ENCODE measurements around the gene ARRDC4.

The ARRDC4 gene

DNA sequence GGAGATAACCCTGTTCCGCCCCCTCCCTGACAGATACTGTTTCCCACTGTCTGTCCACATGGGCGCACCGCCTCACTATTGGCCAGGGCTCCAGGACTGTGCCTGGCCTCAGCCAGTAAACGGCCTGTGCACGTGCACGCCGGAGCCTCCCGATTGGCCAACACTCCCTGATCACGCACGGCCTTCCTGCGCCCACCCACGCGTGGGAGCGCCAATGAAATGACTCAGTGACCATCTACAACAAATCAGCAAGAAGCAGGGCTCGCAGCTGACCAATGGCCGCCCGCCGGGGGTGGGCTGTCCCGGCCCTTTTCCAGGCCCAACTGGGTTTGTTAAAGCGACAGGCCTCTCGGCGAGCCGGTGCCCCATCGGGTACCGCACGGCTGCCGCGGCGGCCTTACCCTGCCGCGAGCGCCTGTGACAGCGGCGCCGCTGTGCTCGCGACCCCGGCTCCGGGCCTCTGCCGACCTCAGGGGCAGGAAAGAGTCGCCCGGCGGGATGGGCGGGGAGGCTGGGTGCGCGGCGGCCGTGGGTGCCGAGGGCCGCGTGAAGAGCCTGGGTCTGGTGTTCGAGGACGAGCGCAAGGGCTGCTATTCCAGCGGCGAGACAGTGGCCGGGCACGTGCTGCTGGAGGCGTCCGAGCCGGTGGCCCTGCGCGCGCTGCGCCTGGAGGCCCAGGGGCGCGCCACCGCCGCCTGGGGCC is at the start of gene ARRDC4:
ARRDC4 (plus strand) TSS at position 340 of the 703 bp plus-strand sequence; CDS start at position 499, 159 bp downstream.
- Histone ChIP-seq H3K9ac (ENCODE audit: low read depth, low read length) (peak within 1 kb of the TSS; percentile 67), H3K4me1 (ENCODE audit: insufficient read depth, low read length) (no peaks in the 10 kb centered on the region), H3K9me3 (ENCODE audit: control insufficient read depth, insufficient read depth, low read length) (no peaks in the 10 kb centered on the region), H3K36me3 (ENCODE audit: insufficient read depth, low read length) (no peaks in the 10 kb centered on the region)

GRCh38 chr15:97914711-97915110 is 45.8 kb upstream of the ARRDC4 start:
- Histone ChIP-seq H3K36me3 (ENCODE audit: insufficient read depth, low read length) (no peaks in the 10 kb centered on the region), H3K9me3 (ENCODE audit: control insufficient read depth, insufficient read depth, low read length) (no peaks in the 10 kb centered on the region), H3K4me1 (ENCODE audit: insufficient read depth, low read length) (no peaks in the 10 kb centered on the region), H3K9ac (ENCODE audit: low read depth, low read length) (no peak overlapping the region)

GRCh38 chr15:97915261-97915660 is 45.2 kb upstream of the ARRDC4 start:
- H3K9ac ChIP-seq (ENCODE audit: low read depth, low read length) = no peak overlapping the region

DNA sequence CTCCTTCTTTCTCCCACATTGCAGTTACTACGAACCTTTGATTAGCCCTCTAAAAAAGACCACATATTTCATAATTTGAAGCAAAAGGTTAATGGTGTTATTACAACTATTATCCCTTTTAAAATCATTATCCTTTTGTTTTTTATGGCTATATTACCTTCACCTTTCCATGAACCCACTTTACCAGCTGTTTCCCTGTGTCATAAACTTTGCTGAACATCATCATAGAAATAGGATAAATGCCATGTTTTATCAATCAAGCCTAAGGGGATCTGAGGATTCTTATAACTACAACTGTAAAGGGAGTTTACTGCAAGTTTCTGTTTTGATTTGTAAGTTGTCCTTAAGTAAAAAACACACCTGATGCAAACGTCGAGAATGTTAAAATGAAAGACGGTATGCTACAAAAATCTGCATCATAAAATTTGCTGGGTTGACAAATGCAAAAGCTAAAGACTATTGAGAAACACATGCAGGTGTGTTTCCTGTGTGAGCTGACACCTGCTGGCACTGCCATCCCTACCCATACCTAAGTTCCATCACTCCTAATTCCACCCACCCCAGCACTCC is 39.1 kb upstream of the ARRDC4 start:
- H3K36me3 ChIP-seq (ENCODE audit: insufficient read depth, low read length) = no peaks in the 10 kb centered on the region
- no peak overlapping the region for H3K9ac ChIP-seq (ENCODE audit: low read depth, low read length)
- no peaks in the 10 kb centered on the region for H3K4me1 ChIP-seq (ENCODE audit: insufficient read depth, low read length)
- no peaks in the 10 kb centered on the region for H3K9me3 ChIP-seq (ENCODE audit: control insufficient read depth, insufficient read depth, low read length)

More at GRCh38 chr15:97915261-97915660, 45.2 kb upstream of the ARRDC4 start:
- H3K36me3 ChIP-seq (ENCODE audit: insufficient read depth, low read length) = no peaks in the 10 kb centered on the region
- no peaks in the 10 kb centered on the region for H3K4me1 ChIP-seq (ENCODE audit: insufficient read depth, low read length)
- H3K9me3 ChIP-seq (ENCODE audit: control insufficient read depth, insufficient read depth, low read length) = no peaks in the 10 kb centered on the region

DNA sequence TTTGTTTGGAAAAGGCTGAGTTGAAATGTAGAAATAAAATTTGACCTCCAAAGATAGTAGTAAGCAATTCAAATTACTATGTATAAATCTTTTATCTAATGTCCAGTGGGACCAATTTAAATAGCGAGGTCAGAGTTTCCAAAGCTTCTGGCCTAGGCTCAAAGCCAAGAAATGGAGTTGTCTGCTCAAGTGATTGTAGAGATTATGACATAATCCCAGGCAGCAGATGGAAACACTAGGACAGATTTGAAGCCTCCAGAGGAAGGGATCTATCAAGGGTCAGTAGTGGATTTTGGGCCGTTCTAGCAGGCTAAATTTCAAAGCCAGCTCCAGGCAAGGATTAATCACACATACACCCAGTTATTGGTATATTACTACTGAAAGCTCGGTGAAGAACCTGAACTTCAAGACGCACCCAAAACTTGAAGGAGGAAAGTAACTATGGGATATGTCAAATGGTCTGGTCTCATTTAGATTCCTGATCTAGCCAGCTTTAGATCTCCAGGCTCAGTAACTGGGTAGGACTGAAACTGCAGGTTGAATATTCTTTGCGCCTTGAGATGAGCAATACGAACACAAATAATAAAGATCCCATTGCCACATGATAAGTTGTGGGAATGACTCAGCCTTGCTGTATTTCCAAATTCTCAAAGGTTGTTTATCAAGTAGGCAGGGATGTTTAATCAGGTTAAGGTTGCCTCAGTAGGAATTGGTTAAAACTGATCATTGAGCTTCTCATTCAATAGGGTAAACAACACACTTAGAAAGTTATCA is 30.9 kb upstream of the ARRDC4 start:
- Histone ChIP-seq H3K36me3 (ENCODE audit: insufficient read depth, low read length) (no peaks in the 10 kb centered on the region), H3K4me1 (ENCODE audit: insufficient read depth, low read length) (no peaks in the 10 kb centered on the region), H3K9me3 (ENCODE audit: control insufficient read depth, insufficient read depth, low read length) (no peaks in the 10 kb centered on the region), H3K9ac (ENCODE audit: low read depth, low read length) (no peak overlapping the region)

DNA sequence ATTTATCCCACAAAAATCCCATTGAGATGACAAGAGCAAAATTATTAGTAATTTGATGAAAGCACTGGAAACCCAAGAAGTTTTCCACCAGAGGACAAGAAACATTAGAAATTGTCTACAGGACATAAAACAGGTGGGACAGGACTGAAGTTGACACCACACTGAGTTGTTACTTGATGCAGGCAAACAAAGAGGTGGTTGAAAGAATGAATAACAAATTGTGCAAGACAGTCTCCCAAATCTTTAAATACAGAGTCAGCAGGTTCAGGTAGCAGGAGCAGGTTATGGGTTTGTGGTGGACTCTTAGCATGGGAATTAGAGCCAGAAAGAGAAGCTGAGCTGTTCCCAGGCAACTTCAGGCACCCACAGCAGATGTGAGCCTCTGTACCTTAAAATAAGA is 30.3 kb upstream of the ARRDC4 start:
- Histone ChIP-seq H3K4me1 (ENCODE audit: insufficient read depth, low read length) (no peaks in the 10 kb centered on the region), H3K9ac (ENCODE audit: low read depth, low read length) (no peak overlapping the region), H3K36me3 (ENCODE audit: insufficient read depth, low read length) (no peaks in the 10 kb centered on the region), H3K9me3 (ENCODE audit: control insufficient read depth, insufficient read depth, low read length) (no peaks in the 10 kb centered on the region)

GRCh38 chr15:97931314-97931713 is 29.2 kb upstream of the ARRDC4 start:
- Histone ChIP-seq H3K4me1 (ENCODE audit: insufficient read depth, low read length) (no peaks in the 10 kb centered on the region), H3K9me3 (ENCODE audit: control insufficient read depth, insufficient read depth, low read length) (no peaks in the 10 kb centered on the region), H3K9ac (ENCODE audit: low read depth, low read length) (no peak overlapping the region), H3K36me3 (ENCODE audit: insufficient read depth, low read length) (no peaks in the 10 kb centered on the region)

DNA sequence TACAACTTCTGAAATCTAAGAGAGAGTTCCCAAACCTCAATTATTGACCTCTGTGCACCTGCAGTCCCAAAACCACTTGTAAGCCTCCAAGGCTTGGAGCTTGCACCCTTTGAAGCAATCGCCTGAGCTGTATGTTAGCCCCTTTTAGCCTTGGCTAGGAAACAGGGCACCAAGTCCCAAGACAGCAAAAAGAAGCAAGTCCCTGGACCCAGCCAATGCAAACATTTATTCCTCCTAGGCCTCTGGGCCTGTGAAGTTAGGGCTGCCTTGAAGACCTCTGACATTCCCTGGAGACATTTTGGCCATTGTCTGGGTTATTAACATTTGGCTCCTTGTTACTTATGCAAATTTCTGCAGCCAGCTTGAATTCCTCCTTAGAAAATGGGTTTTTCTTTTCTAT is 26.9 kb upstream of the ARRDC4 start:
- Histone ChIP-seq H3K9ac (ENCODE audit: low read depth, low read length) (no peak overlapping the region), H3K9me3 (ENCODE audit: control insufficient read depth, insufficient read depth, low read length) (no peaks in the 10 kb centered on the region), H3K36me3 (ENCODE audit: insufficient read depth, low read length) (no peaks in the 10 kb centered on the region), H3K4me1 (ENCODE audit: insufficient read depth, low read length) (no peaks in the 10 kb centered on the region)

DNA sequence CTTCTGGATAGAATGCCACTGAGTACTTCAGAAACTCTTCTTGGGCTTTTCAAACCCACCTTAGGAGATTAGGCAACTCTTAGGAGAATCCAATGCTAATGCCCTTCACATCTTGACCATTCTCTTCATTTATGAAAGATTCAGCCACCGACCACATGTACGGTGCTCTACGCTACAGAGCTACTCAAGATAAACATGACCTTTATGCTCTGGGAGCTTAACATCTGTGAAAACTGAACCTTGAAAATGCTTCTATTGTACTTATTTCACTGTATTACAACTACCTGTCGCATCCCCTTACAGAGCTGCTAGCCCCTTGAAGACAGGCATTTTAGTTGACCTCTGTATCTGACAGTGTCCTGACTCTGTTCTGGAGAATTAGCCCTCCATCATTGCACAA is 19.5 kb upstream of the ARRDC4 start:
- no peak overlapping the region for H3K9ac ChIP-seq (ENCODE audit: low read depth, low read length)
- H3K36me3 ChIP-seq (ENCODE audit: insufficient read depth, low read length) = no peaks in the 10 kb centered on the region
- no peaks in the 10 kb centered on the region for H3K4me1 ChIP-seq (ENCODE audit: insufficient read depth, low read length)
- H3K9me3 ChIP-seq (ENCODE audit: control insufficient read depth, insufficient read depth, low read length) = no peaks in the 10 kb centered on the region

DNA sequence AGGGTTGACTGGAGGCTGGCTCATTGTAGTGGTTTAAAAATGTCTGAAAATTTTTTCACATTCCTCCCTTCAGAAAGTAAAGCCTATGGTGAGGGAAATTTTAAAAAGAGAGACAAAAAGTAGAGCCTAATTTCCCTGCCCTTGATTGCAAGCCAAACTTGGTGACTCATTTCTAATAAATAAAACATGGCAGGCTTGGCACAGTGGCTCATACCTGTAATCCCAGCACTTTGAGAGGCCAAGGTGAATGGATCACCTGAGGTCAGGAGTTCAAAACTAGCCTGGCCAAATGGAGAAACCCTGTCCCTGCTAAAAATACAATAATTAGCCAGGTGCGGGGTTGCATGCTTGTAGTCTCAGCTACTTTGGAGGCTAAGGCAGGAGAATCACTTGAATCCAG is 18.9 kb upstream of the ARRDC4 start:
- H3K4me1 ChIP-seq (ENCODE audit: insufficient read depth, low read length) = no peaks in the 10 kb centered on the region
- no peaks in the 10 kb centered on the region for H3K9me3 ChIP-seq (ENCODE audit: control insufficient read depth, insufficient read depth, low read length)
- no peak overlapping the region for H3K9ac ChIP-seq (ENCODE audit: low read depth, low read length)
- no peaks in the 10 kb centered on the region for H3K36me3 ChIP-seq (ENCODE audit: insufficient read depth, low read length)

GRCh38 chr15:97944724-97945123 is 15.8 kb upstream of the ARRDC4 start:
- Histone ChIP-seq H3K9ac (ENCODE audit: low read depth, low read length) (no peak overlapping the region), H3K36me3 (ENCODE audit: insufficient read depth, low read length) (no peaks in the 10 kb centered on the region), H3K4me1 (ENCODE audit: insufficient read depth, low read length) (no peaks in the 10 kb centered on the region), H3K9me3 (ENCODE audit: control insufficient read depth, insufficient read depth, low read length) (no peaks in the 10 kb centered on the region)

DNA sequence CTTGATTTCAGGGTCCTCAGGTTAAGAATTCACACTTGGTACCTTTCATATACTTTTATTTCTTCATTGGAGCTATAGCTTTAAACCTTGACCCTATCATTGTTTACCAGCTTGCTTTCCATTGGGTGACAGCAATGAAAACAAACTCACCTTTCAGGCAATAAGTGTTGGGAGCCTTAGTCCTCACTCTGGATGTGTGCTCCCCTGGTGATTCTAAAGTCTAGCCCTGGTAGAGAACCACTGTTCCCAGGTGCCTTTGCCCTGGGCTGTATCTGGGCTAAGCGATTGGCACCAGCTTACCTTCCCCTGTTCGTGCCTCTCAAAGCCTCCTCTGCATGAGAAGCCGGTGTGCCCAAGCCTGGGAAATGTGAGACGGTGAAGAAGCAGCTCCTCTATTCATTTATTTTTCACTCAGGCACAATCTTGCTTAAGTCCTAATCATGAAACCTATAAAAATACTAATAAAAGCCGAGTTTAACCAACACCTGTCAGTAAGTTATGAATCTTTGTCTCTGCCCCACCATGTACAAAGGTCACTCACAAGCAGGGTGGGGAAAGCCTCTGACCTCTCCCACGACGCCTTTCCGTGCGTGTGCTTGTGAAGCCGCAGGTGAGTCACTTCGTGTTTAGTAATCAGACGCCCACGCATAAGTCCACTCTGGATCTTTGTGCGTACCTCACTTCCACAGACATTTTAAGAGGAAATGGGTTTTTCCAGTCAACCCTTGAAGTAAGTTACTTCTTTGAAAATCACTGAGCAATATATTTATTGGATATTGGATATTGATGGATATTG is 12.8 kb upstream of the ARRDC4 start:
- no peaks in the 10 kb centered on the region for H3K9me3 ChIP-seq (ENCODE audit: control insufficient read depth, insufficient read depth, low read length)
- no peak overlapping the region for H3K9ac ChIP-seq (ENCODE audit: low read depth, low read length)
- H3K36me3 ChIP-seq (ENCODE audit: insufficient read depth, low read length) = no peaks in the 10 kb centered on the region
- no peaks in the 10 kb centered on the region for H3K4me1 ChIP-seq (ENCODE audit: insufficient read depth, low read length)

DNA sequence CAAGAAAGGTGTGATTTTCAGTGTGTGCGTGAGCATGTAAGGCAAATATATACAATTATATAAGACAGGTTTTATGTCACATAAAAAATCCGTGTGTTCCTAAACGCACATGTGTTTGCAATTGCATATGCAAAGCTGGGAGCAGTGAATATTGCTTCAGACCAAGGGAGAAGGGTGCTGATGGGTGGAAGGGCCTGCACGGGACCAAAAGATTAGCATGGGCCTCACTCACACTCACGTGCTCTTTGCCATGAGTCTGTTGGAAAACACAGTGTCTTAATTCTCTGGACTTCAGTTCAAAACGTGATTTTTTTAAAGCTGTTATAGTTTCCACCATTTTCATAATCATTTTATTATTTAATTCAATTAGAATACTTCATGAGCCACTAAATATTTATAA is 7.2 kb upstream of the ARRDC4 start:
- H3K9ac ChIP-seq (ENCODE audit: low read depth, low read length) = no peak overlapping the region
- no peaks in the 10 kb centered on the region for H3K36me3 ChIP-seq (ENCODE audit: insufficient read depth, low read length)
- no peaks in the 10 kb centered on the region for H3K9me3 ChIP-seq (ENCODE audit: control insufficient read depth, insufficient read depth, low read length)
- no peaks in the 10 kb centered on the region for H3K4me1 ChIP-seq (ENCODE audit: insufficient read depth, low read length)

- no peaks in the 10 kb centered on the region for H3K9me3 ChIP-seq (ENCODE audit: control insufficient read depth, insufficient read depth, low read length)
- no peak overlapping the region for H3K9ac ChIP-seq (ENCODE audit: low read depth, low read length)
- H3K4me1 ChIP-seq (ENCODE audit: insufficient read depth, low read length) = no peaks in the 10 kb centered on the region
- H3K36me3 ChIP-seq (ENCODE audit: insufficient read depth, low read length) = no peaks in the 10 kb centered on the region
Observed at GRCh38 chr15:97953748-97954147, 6.8 kb upstream of the ARRDC4 start.
